ENCODE measurements around the gene COL23A1.
"Not testable (repeated sequence)": the region's sequence is repeated elsewhere in the genome, so short reads cannot be mapped to it uniquely, and the experiment has no call there.

COL23A1 gene

GRCh38 chr5:178502401-178503100 lies 87.6 kb downstream of the COL23A1 start:
- DNase-seq: no peak

- DNase-seq: no peak
These were observed 90.8 kb downstream of the COL23A1 start for GRCh38 chr5:178499352-178499751.

- no peak for DNase-seq
These were observed 93.6 kb downstream of the COL23A1 start for GRCh38 chr5:178496642-178497041.

- DNase-seq: no peak
These were observed 94.0 kb downstream of the COL23A1 start for GRCh38 chr5:178496214-178496613.

GRCh38 chr5:178495706-178496105 lies 94.5 kb downstream of the COL23A1 start:
- no peak for DNase-seq

GRCh38 chr5:178492278-178492677 lies 97.9 kb downstream of the COL23A1 start:
- DNase-seq: no peak

- no peak for DNase-seq
These were observed 99.1 kb downstream of the COL23A1 start for GRCh38 chr5:178490935-178491652.

- DNase-seq: no peak
These were observed 100.8 kb downstream of the COL23A1 start for GRCh38 chr5:178489271-178489976.

- no peak for DNase-seq
These were observed 101.5 kb downstream of the COL23A1 start for GRCh38 chr5:178488696-178489095.

GRCh38 chr5:178487911-178488600 lies 102.1 kb downstream of the COL23A1 start:
- DNase-seq: no peak

- not testable (repeated sequence) for DNase-seq
These were observed 103.2 kb downstream of the COL23A1 start for GRCh38 chr5:178486878-178487512.

GRCh38 chr5:178486239-178486641 lies 104.0 kb downstream of the COL23A1 start:
- DNase-seq: no peak

GRCh38 chr5:178483620-178484019 lies 106.6 kb downstream of the COL23A1 start:
- peak; percentile 37 to 41 for DNase-seq

GRCh38 chr5:178479261-178479660 lies 110.9 kb downstream of the COL23A1 start:
- DNase-seq: no peak

GRCh38 chr5:178478370-178478769 lies 111.8 kb downstream of the COL23A1 start:
- no peak for DNase-seq

GRCh38 chr5:178477802-178478201 lies 112.4 kb downstream of the COL23A1 start:
- DNase-seq: no peak

GRCh38 chr5:178476972-178477754 lies 113.0 kb downstream of the COL23A1 start:
- DNase-seq: no peak

GRCh38 chr5:178476531-178476930 lies 113.7 kb downstream of the COL23A1 start:
- no peak for DNase-seq

- DNase-seq: no peak
These were observed 114.8 kb downstream of the COL23A1 start for GRCh38 chr5:178475422-178475821.

- no peak for DNase-seq
These were observed 115.5 kb downstream of the COL23A1 start for GRCh38 chr5:178474562-178475184.

GRCh38 chr5:178473854-178474253 lies 116.3 kb downstream of the COL23A1 start:
- DNase-seq: no peak
